ENCODE results near the gene RGSL1.

The RGSL1 gene

GRCh38 chr1:182450087-182450486, at the start of gene RGSL1:
TSS of gene RGSL1 (plus strand) at chr1:182450146. CDS start at chr1:182450166, 20 bp downstream.
- DNase-seq (ENCODE audit: low read depth in 4 of 4, low spot score in 1 of 4): no peak

- DNase-seq (ENCODE audit: low read depth in 4 of 4, low spot score in 1 of 4): no peak
Measured at GRCh38 chr1:182400567-182400966, 49.4 kb upstream of the RGSL1 start, which contains the start of gene TEDDM1. TSS of gene TEDDM1 (minus strand) at chr1:182400667. CDS start at chr1:182400485, 182 bp downstream.

GRCh38 chr1:182404781-182405180, 45.2 kb upstream of the RGSL1 start:
- DNase-seq (ENCODE audit: low read depth in 4 of 4, low spot score in 1 of 4): no peak

GRCh38 chr1:182405578-182405977, 44.4 kb upstream of the RGSL1 start:
- DNase-seq (ENCODE audit: low read depth in 4 of 4, low spot score in 1 of 4): no peak

GRCh38 chr1:182406012-182406411, 43.9 kb upstream of the RGSL1 start:
- no peak for DNase-seq (ENCODE audit: low read depth in 4 of 4, low spot score in 1 of 4)

GRCh38 chr1:182407724-182408123, 42.2 kb upstream of the RGSL1 start:
- no peak for DNase-seq (ENCODE audit: low read depth in 4 of 4, low spot score in 1 of 4)

GRCh38 chr1:182408435-182409075, 41.4 kb upstream of the RGSL1 start:
- no peak for DNase-seq (ENCODE audit: low read depth in 4 of 4, low spot score in 1 of 4)

GRCh38 chr1:182410138-182410537, 39.8 kb upstream of the RGSL1 start:
- DNase-seq (ENCODE audit: low read depth in 4 of 4, low spot score in 1 of 4): no peak

- no peak for DNase-seq (ENCODE audit: low read depth in 4 of 4, low spot score in 1 of 4)
Measured at GRCh38 chr1:182410620-182411273, 39.2 kb upstream of the RGSL1 start.

- no peak for DNase-seq (ENCODE audit: low read depth in 4 of 4, low spot score in 1 of 4)
Measured at GRCh38 chr1:182413486-182413885, 36.5 kb upstream of the RGSL1 start.

- no peak for DNase-seq (ENCODE audit: low read depth in 4 of 4, low spot score in 1 of 4)
Measured at GRCh38 chr1:182413969-182414368, 36.0 kb upstream of the RGSL1 start.

- DNase-seq (ENCODE audit: low read depth in 4 of 4, low spot score in 1 of 4): no peak
Measured at GRCh38 chr1:182415789-182416188, 34.2 kb upstream of the RGSL1 start.

- DNase-seq (ENCODE audit: low read depth in 4 of 4, low spot score in 1 of 4): no peak
Measured at GRCh38 chr1:182426442-182427430, 23.2 kb upstream of the RGSL1 start.

- DNase-seq (ENCODE audit: low read depth in 4 of 4, low spot score in 1 of 4): no peak
Measured at GRCh38 chr1:182428043-182428442, 21.9 kb upstream of the RGSL1 start.

- peak in 1 of 4 experiments; percentile 13 for DNase-seq (ENCODE audit: low read depth in 4 of 4, low spot score in 1 of 4)
Measured at GRCh38 chr1:182430263-182431068, 19.5 kb upstream of the RGSL1 start.

GRCh38 chr1:182431278-182431677, 18.7 kb upstream of the RGSL1 start:
- no peak for DNase-seq (ENCODE audit: low read depth in 4 of 4, low spot score in 1 of 4)

- no peak for DNase-seq (ENCODE audit: low read depth in 4 of 4, low spot score in 1 of 4)
Measured at GRCh38 chr1:182433580-182433979, 16.4 kb upstream of the RGSL1 start.

- DNase-seq (ENCODE audit: low read depth in 4 of 4, low spot score in 1 of 4): no peak
Measured at GRCh38 chr1:182438326-182438725, 11.6 kb upstream of the RGSL1 start.

- no peak for DNase-seq (ENCODE audit: low read depth in 4 of 4, low spot score in 1 of 4)
Measured at GRCh38 chr1:182441719-182442118, 8.2 kb upstream of the RGSL1 start.

GRCh38 chr1:182442333-182442732, 7.6 kb upstream of the RGSL1 start:
- DNase-seq (ENCODE audit: low read depth in 4 of 4, low spot score in 1 of 4): no peak

- no peak for DNase-seq (ENCODE audit: low read depth in 4 of 4, low spot score in 1 of 4)
Measured at GRCh38 chr1:182444497-182444896, 5.4 kb upstream of the RGSL1 start.

Measured in stimulated activated CD4-positive, alpha-beta T cell treated with anti-CD3 and anti-CD28 coated beads, Interleukin-1b, Interleukin-23, amount 100 ng/mL, for 24 hours (primary cell).